ENCODE measurements around the gene P4HTM. TPM values are rescaled to one million over a fixed set of nuclear protein-coding genes. Genes with fewer than 3 reads are reported as not detected.
A peak's percentile ranks its signal among the peaks of the same experiment; 100 is the strongest.

P4HTM gene
- total RNA-seq, 1 donor from 2014 or later: 25.0 TPM

- H3K4me3 Mint-ChIP-seq (ENCODE audit: unreplicated experiment): no peak overlapping the region
- Histone ChIP-seq H3K4me3 (ENCODE audit: insufficient read depth, low read depth, low read length) (no peak overlapping the region), H3K9ac (ENCODE audit: low read length) (no peak overlapping the region), H2AFZ (ENCODE audit: low read depth, low read length) (no peak overlapping the region), H3K4me2 (ENCODE audit: low read length) (no peak overlapping the region), H3K27ac (ENCODE audit: low read depth, low read length) (no peak overlapping the region), H3K4me1 (ENCODE audit: insufficient read depth, low read length) (no peaks in the 10 kb centered on the region), H4K20me1 (ENCODE audit: insufficient read depth, low read length) (peaks cover 46% of the 10 kb centered on the region), H3K27me3 (ENCODE audit: insufficient read depth, low read length) (no peaks in the 10 kb centered on the region), H3K9me3 (ENCODE audit: insufficient read depth, low read depth, low read length) (no peaks in the 10 kb centered on the region), H3K36me3 (ENCODE audit: insufficient read depth, low read length) (peaks cover 35% of the 10 kb centered on the region), H3K79me2 (ENCODE audit: insufficient read depth, low read length) (peaks cover 52% of the 10 kb centered on the region)
- H3K27ac Mint-ChIP-seq (ENCODE audit: unreplicated experiment): no peak overlapping the region
- H3K36me3 Mint-ChIP-seq (ENCODE audit: low read depth, unreplicated experiment): peaks cover 31% of the 10 kb centered on the region
- H3K4me1 Mint-ChIP-seq (ENCODE audit: low read depth, unreplicated experiment): no peaks in the 10 kb centered on the region
- H3K9me3 Mint-ChIP-seq (ENCODE audit: unreplicated experiment): no peaks in the 10 kb centered on the region
- no peaks in the 10 kb centered on the region for H3K27me3 Mint-ChIP-seq (ENCODE audit: low read depth, unreplicated experiment)
- TF ChIP-seq, protein P1, sequence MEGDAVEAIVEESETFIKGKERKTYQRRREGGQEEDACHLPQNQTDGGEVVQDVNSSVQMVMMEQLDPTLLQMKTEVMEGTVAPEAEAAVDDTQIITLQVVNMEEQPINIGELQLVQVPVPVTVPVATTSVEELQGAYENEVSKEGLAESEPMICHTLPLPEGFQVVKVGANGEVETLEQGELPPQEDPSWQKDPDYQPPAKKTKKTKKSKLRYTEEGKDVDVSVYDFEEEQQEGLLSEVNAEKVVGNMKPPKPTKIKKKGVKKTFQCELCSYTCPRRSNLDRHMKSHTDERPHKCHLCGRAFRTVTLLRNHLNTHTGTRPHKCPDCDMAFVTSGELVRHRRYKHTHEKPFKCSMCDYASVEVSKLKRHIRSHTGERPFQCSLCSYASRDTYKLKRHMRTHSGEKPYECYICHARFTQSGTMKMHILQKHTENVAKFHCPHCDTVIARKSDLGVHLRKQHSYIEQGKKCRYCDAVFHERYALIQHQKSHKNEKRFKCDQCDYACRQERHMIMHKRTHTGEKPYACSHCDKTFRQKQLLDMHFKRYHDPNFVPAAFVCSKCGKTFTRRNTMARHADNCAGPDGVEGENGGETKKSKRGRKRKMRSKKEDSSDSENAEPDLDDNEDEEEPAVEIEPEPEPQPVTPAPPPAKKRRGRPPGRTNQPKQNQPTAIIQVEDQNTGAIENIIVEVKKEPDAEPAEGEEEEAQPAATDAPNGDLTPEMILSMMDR (IDR thresholded peaks at IDR 0.05; ENCODE audit: insufficient read depth, low read depth, low read length): no peak
- no peak for TF ChIP-seq EZH2 (IDR thresholded peaks at IDR 0.05; ENCODE audit: insufficient read depth, low read length)
- no peak for FAIRE-seq
- DNase-seq (ENCODE audit: low read depth): no peak
These were observed 63.5 kb downstream of the P4HTM start for GRCh38 chr3:49053543-49053942.

DNA sequence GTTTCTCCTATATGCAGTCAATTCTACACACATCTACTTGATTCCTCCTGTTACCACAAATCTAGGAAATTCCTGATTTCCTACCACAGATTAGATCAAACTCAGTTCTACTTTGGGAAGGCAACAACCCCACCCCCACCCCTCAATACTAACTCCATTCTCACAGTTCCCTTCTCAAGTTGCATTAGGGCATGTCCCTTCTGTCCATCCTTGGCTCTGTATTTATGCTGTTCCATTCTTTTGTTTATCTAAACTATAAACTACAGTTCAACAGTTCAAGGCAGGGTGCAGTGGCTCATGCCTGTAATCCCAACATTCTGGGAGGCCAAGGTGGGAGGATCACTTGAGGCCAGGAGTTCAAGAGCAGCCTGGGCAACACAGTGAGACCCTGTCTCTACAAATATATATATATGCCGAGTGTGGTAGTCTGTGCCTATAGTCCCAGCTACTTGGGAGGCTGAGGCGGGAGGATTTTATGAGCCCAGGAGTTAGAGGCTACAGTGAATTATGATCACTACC lies 64.4 kb downstream of the P4HTM start:
- Histone ChIP-seq H3K4me3 (ENCODE audit: insufficient read depth, low read depth, low read length) (no peak overlapping the region), H3K9ac (ENCODE audit: low read length) (no peak overlapping the region), H4K20me1 (ENCODE audit: insufficient read depth, low read length) (peaks cover 46% of the 10 kb centered on the region), H3K27ac (ENCODE audit: low read depth, low read length) (no peak overlapping the region), H3K4me1 (ENCODE audit: insufficient read depth, low read length) (no peaks in the 10 kb centered on the region), H3K36me3 (ENCODE audit: insufficient read depth, low read length) (peaks cover 35% of the 10 kb centered on the region), H3K4me2 (ENCODE audit: low read length) (no peak overlapping the region), H3K79me2 (ENCODE audit: insufficient read depth, low read length) (peaks cover 52% of the 10 kb centered on the region), H2AFZ (ENCODE audit: low read depth, low read length) (no peak overlapping the region), H3K9me3 (ENCODE audit: insufficient read depth, low read depth, low read length) (no peaks in the 10 kb centered on the region), H3K27me3 (ENCODE audit: insufficient read depth, low read length) (no peaks in the 10 kb centered on the region)
- no peaks in the 10 kb centered on the region for H3K27me3 Mint-ChIP-seq (ENCODE audit: low read depth, unreplicated experiment)
- H3K36me3 Mint-ChIP-seq (ENCODE audit: low read depth, unreplicated experiment): peaks cover 29% of the 10 kb centered on the region
- FAIRE-seq (no peak), DNase-seq (ENCODE audit: low read depth) (no peak)
- no peaks in the 10 kb centered on the region for H3K9me3 Mint-ChIP-seq (ENCODE audit: unreplicated experiment)
- H3K4me3 Mint-ChIP-seq (ENCODE audit: unreplicated experiment): no peak overlapping the region
- H3K27ac Mint-ChIP-seq (ENCODE audit: unreplicated experiment): no peak overlapping the region
- no peak for TF ChIP-seq EZH2 (IDR thresholded peaks at IDR 0.05; ENCODE audit: insufficient read depth, low read length)
- TF ChIP-seq, protein P1 (IDR thresholded peaks at IDR 0.05; ENCODE audit: insufficient read depth, low read depth, low read length): no peak
- no peaks in the 10 kb centered on the region for H3K4me1 Mint-ChIP-seq (ENCODE audit: low read depth, unreplicated experiment)

Small RNA genes within 50 kb of the gene (microRNA-seq; reads per million reads assigned to microRNA genes)
- gene MIR191 (16,130 reads per million, percentile 97 among the genes with 10 or more reads in this experiment), gene MIR425 (9,242 reads per million, percentile 94 among the genes with 10 or more reads in this experiment)

Other genes starting within 250 kb of the P4HTM start
- gene PRKAR2A, start 142.4 kb upstream of the P4HTM start, total RNA-seq: 52.5 and 55.5 TPM in 2 replicates
- 25.0 and 27.3 TPM in 2 replicates for gene SLC25A20, start 91.4 kb upstream of the P4HTM start, total RNA-seq
- 93.6 and 94.6 TPM in 2 replicates for gene ARIH2, start 71.4 kb upstream of the P4HTM start, total RNA-seq
- 107 and 130 TPM in 2 replicates for gene WDR6, start 17.1 kb downstream of the P4HTM start, total RNA-seq
- 18.5 and 25.1 TPM in 2 replicates for gene DALRD3, start 28.3 kb downstream of the P4HTM start, total RNA-seq
- gene NDUFAF3, start 31.9 kb downstream of the P4HTM start, total RNA-seq: 75.4 and 84.8 TPM in 2 replicates
- 111 and 119 TPM in 2 replicates for gene IMPDH2, start 39.2 kb downstream of the P4HTM start, total RNA-seq
- gene QRICH1, start 103.8 kb downstream of the P4HTM start, total RNA-seq: 109 and 119 TPM in 2 replicates
- gene QARS1, start 114.5 kb downstream of the P4HTM start, total RNA-seq: 189 and 231 TPM in 2 replicates
- gene USP19, start 130.6 kb downstream of the P4HTM start, total RNA-seq: 28.7 and 31.7 TPM in 2 replicates
- gene LAMB2, start 142.8 kb downstream of the P4HTM start, total RNA-seq: 344 and 391 TPM in 2 replicates
- gene CCDC71, start 176.1 kb downstream of the P4HTM start, total RNA-seq: 18.5 and 20.5 TPM in 2 replicates
- gene KLHDC8B, start 181.4 kb downstream of the P4HTM start, total RNA-seq: 30.2 and 31.6 TPM in 2 replicates